ENCODE results near the gene ESR1. TPM values are rescaled to one million over a fixed set of nuclear protein-coding genes. Genes with fewer than 3 reads are reported as not detected.

Gene ESR1
- total RNA-seq, 1 experiment from 2014 or later, result not detected

DNA sequence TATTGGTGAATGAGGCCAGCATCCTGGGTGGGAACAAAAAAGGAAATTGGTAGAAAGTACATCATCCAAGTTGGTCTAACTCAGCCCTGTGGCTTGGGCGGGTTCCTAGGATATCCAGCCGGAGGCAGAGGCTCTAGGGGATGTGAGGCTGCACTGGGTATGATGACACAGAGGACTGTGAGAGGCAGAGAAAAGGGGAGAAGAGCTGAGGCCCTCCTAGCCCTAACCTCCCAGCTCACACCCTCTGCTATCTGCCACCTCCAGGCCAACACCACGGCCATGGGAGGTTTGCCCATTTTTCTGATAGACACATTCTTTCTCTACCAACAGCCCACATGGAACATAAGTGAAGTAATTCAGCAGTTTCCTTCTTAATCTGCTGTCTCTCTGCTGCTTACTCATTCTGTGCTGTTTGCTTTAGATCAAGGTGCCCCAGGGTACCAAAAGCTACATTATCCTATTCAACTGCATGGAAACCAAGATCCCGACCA lies 284.4 kb downstream of the ESR1 start:
- TF ChIP-seq, protein P1, sequence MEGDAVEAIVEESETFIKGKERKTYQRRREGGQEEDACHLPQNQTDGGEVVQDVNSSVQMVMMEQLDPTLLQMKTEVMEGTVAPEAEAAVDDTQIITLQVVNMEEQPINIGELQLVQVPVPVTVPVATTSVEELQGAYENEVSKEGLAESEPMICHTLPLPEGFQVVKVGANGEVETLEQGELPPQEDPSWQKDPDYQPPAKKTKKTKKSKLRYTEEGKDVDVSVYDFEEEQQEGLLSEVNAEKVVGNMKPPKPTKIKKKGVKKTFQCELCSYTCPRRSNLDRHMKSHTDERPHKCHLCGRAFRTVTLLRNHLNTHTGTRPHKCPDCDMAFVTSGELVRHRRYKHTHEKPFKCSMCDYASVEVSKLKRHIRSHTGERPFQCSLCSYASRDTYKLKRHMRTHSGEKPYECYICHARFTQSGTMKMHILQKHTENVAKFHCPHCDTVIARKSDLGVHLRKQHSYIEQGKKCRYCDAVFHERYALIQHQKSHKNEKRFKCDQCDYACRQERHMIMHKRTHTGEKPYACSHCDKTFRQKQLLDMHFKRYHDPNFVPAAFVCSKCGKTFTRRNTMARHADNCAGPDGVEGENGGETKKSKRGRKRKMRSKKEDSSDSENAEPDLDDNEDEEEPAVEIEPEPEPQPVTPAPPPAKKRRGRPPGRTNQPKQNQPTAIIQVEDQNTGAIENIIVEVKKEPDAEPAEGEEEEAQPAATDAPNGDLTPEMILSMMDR (conservative IDR thresholded peaks at IDR 0.05), result no peak
- H3K27me3 Mint-ChIP-seq (ENCODE audit: low read depth), result no peaks in the 10 kb centered on the region; the same call in 1 of the 2 replicates
- no CpG with 5 or more reads among the region's 4 CpGs for WGBS (ENCODE audit: extremely low coverage, insufficient read length, low lambda C conversion rate)
- Histone ChIP-seq H2AK5ac (ENCODE audit: insufficient read length, low read length) (no peak overlapping the region), H3K27me3 (ENCODE audit: insufficient read depth, low read length) (no peaks in the 10 kb centered on the region), H3K4ac (ENCODE audit: low read depth, low read length) (no peak overlapping the region), H4K20me1 (ENCODE audit: control insufficient read depth, insufficient read depth, insufficient read length) (no peaks in the 10 kb centered on the region), H4K8ac (replicated peaks; ENCODE audit: insufficient read length, low read depth, low read length) (no peak overlapping the region), H2BK5ac (ENCODE audit: insufficient read length, low read length) (no peak overlapping the region), H3K56ac (ENCODE audit: insufficient read length, low read depth, low read length) (no peak overlapping the region), H2BK15ac (ENCODE audit: low read depth, low read length) (no peak overlapping the region), H3K9ac (ENCODE audit: extremely low read depth, insufficient read length, low read length) (no peak overlapping the region), H2BK20ac (ENCODE audit: low read depth, low read length, poor library complexity, severe bottlenecking) (no peak overlapping the region), H3K79me1 (ENCODE audit: insufficient read depth, low read depth, low read length, poor library complexity, severe bottlenecking) (no peaks in the 10 kb centered on the region), H3K27ac (ENCODE audit: insufficient read length, low read depth, low read length) (no peak overlapping the region), H2AFZ (ENCODE audit: low read length) (no peak overlapping the region), H4K91ac (ENCODE audit: insufficient read length, low read depth, low read length) (no peak overlapping the region), H3K14ac (ENCODE audit: insufficient read depth, low read length) (no peak overlapping the region), H3K4me2 (ENCODE audit: insufficient read depth, insufficient read length, low read length) (no peak overlapping the region), H3K18ac (ENCODE audit: insufficient read length, low read depth, low read length) (no peak overlapping the region), H4K5ac (ENCODE audit: insufficient read length, low read depth, low read length) (no peak overlapping the region), H2BK12ac (ENCODE audit: insufficient read length, low read depth, low read length) (no peak overlapping the region), H3T11ph (ENCODE audit: low read length) (no peak overlapping the region), H3K4me1 (ENCODE audit: insufficient read depth, low read length) (no peaks in the 10 kb centered on the region), H2BK120ac (ENCODE audit: low read depth, low read length, poor library complexity, severe bottlenecking) (no peak overlapping the region), H3K79me2 (ENCODE audit: insufficient read depth, low read length) (no peaks in the 10 kb centered on the region), H3K23ac (ENCODE audit: insufficient read length, low read depth, low read length) (no peak overlapping the region), H3K9me3 (ENCODE audit: control insufficient read depth, low read depth, low read length) (no peaks in the 10 kb centered on the region), H3K23me2 (ENCODE audit: insufficient read length, low read depth, low read length, poor library complexity, severe bottlenecking) (no peaks in the 10 kb centered on the region)
- H3K36me3 Mint-ChIP-seq (ENCODE audit: insufficient read depth in 1 of 3, low read depth in 3 of 3), result no peaks in the 10 kb centered on the region
- peaks cover 14 to 17% of the 10 kb centered on the region in 2 experiments for H3K4me1 Mint-ChIP-seq
- no peak for DNase-seq
- H3K4me3 Mint-ChIP-seq, result no peak overlapping the region
- no peaks in the 10 kb centered on the region for H3K9me3 Mint-ChIP-seq
- no peak overlapping the region for H3K27ac Mint-ChIP-seq
